HCT116 (cell line): Measurements from ENCODE around the gene DLK1. TPM values are rescaled to one million over a fixed set of nuclear protein-coding genes. Genes with fewer than 3 reads are reported as not detected.

Experiments used
- ATAC-seq: fragments of 200-7000 bp; cut with Tn5 transposase; 2 replicates; pipeline ENCODE4 v1.9.1; 2020; ENCODE audit warnings: mild to moderate bottlenecking, moderate library complexity
- BruUV-seq: library from RNA; stranded (reverse); fragments of 400-500 nt; replicated peaks from 2 replicates; lab custom pipeline; 2021; lab: Mats Ljungman, UMichigan
- CTCF ChIA-PET: fragments of 300-600 bp; sonication (Branson Sonifier 250); formaldehyde crosslinking; loops from one replicate; lab custom pipeline; 2021; ENCODE audit warnings: antibody characterized with exemption; lab: Charles Lee
- POLR2A ChIA-PET: fragments of 300-600, 350-600 bp; sonication (Branson Sonifier 250); formaldehyde crosslinking; loops from one replicate; lab custom pipeline; 2021; ENCODE audit warnings: antibody characterized with exemption; lab: Charles Lee
- RAD21 ChIA-PET, 2 experiments: fragments of 300-600 bp; sonication (Branson Sonifier 250); formaldehyde crosslinking; loops; one replicate each; lab custom pipeline; 2023; ENCODE audit warnings: low total read pairs in 2 of 2; ENCODE audit not compliant: uncharacterized antibody in 2 of 2, unreplicated experiment in 2 of 2, low non-redundant PET in 1 of 2; lab: Charles Lee
- DNase-seq: peaks from one replicate; pipeline ENCODE4 v3.0.0-alpha.2; 2010; ENCODE audit warnings: low read depth, low spot score
- H2AFZ ChIP-seq: fragments of 200-600 bp; shearing (Covaris generic), sonication (generic); 2 replicates; pipeline ENCODE4 v1.6.1; 2017; ENCODE audit warnings: low read depth, mixed run types, mixed read lengths, antibody characterized with exemption, low read length; ENCODE audit not compliant: poor library complexity, severe bottlenecking
- H3K27ac ChIP-seq: 2 replicates; pipeline ENCODE4 v1.5.1; 2012; ENCODE audit warnings: low read depth, low read length
- H3K27me3 ChIP-seq: fragments of 200-600 bp; sonication (generic); 2 replicates; pipeline ENCODE4 v1.6.1; 2016; ENCODE audit warnings: mixed run types, low read length, mixed read lengths; ENCODE audit not compliant: insufficient read depth
- H3K36me3 ChIP-seq, 2 experiments: fragments of 200-500 bp in 1 of 2; fragments of 200-600 bp in 1 of 2; sonication (Bioruptor generic) in 1 of 2; sonication (generic) in 1 of 2; 2 replicates each; pipeline versions ENCODE4 v1.5.1 to v1.6.1; 2014 to 2016; ENCODE audit warnings: low read length in 2 of 2, inconsistent platforms in 1 of 2, mixed read lengths in 1 of 2, mixed run types in 1 of 2; ENCODE audit not compliant: insufficient read depth in 2 of 2, control insufficient read depth in 1 of 2
- H3K4me1 ChIP-seq, 2 experiments: fragments of 200-600 bp in 1 of 2; sonication (generic) in 1 of 2; 2 replicates each; pipeline versions ENCODE4 v1.5.1 to v1.6.1; 2012 to 2017; ENCODE audit warnings: low read length in 2 of 2, inconsistent platforms in 1 of 2, mild to moderate bottlenecking in 1 of 2, mixed read lengths in 1 of 2, mixed run types in 1 of 2, moderate library complexity in 1 of 2; ENCODE audit not compliant: insufficient read depth in 2 of 2, control insufficient read depth in 1 of 2
- H3K4me2 ChIP-seq: fragments of 200-600 bp; sonication (generic); 2 replicates; pipeline ENCODE4 v1.6.1; 2017; ENCODE audit warnings: mixed run types, low read length, mixed read lengths
- H3K4me3 ChIP-seq, 2 experiments: fragments of 200-600 bp in 1 of 2; sonication (generic) in 1 of 2; replicated peaks in 1 of 2; 2 replicates each; pipeline ENCODE4 v1.5.1; 2011 to 2016; ENCODE audit warnings: low read length in 2 of 2, control low read depth in 1 of 2, low read depth in 1 of 2, mild to moderate bottlenecking in 1 of 2, mixed read lengths in 1 of 2, mixed run types in 1 of 2
- H3K79me2 ChIP-seq: fragments of 200-600 bp; sonication (generic); 2 replicates; pipeline ENCODE4 v1.6.1; 2017; ENCODE audit warnings: mild to moderate bottlenecking, mixed run types, low read length, moderate library complexity, mixed read lengths; ENCODE audit not compliant: insufficient read depth
- H3K9ac ChIP-seq: fragments of 200-600 bp; sonication (generic); 2 replicates; pipeline ENCODE4 v1.6.1; 2016; ENCODE audit warnings: low read length, mixed read lengths
- H3K9me2 ChIP-seq: fragments of 200-600 bp; sonication (generic), shearing (Covaris generic); 2 replicates; pipeline ENCODE4 v1.6.1; 2017; ENCODE audit warnings: mixed run types, mild to moderate bottlenecking, moderate library complexity; ENCODE audit not compliant: insufficient read depth
- H3K9me3 ChIP-seq, 2 experiments: fragments of 200-500 bp in 1 of 2; fragments of 200-600 bp in 1 of 2; sonication (Bioruptor generic) in 1 of 2; sonication (generic) in 1 of 2; 2 replicates each; pipeline ENCODE4 v1.6.1; 2014 to 2017; ENCODE audit warnings: low read length in 2 of 2, mixed read lengths in 2 of 2, inconsistent platforms in 1 of 2, low read depth in 1 of 2, mild to moderate bottlenecking in 1 of 2, mixed run types in 1 of 2, moderate library complexity in 1 of 2; ENCODE audit not compliant: control insufficient read depth in 1 of 2, insufficient read depth in 1 of 2
- H4K20me1 ChIP-seq: fragments of 200-600 bp; sonication (generic), shearing (Covaris generic); 2 replicates; pipeline ENCODE4 v1.6.1; 2017; ENCODE audit warnings: mixed run types, mild to moderate bottlenecking, moderate library complexity; ENCODE audit not compliant: insufficient read depth
- ATF3 ChIP-seq: IDR thresholded peaks from 2 replicates; pipeline ENCODE4 v1.6.1; 2012
- CBX3 ChIP-seq: IDR thresholded peaks from 2 replicates; pipeline ENCODE4 v1.6.1; 2012; ENCODE audit warnings: low read depth
- CEBPB ChIP-seq: IDR thresholded peaks from 2 replicates; pipeline ENCODE4 v1.6.1; 2012; ENCODE audit warnings: low read depth
- CTCF ChIP-seq, 3 experiments: fragments of 200-600 bp in 1 of 3; sonication (generic) in 1 of 3; IDR thresholded peaks in 2 of 3; conservative IDR thresholded peaks in 1 of 3; 2 replicates each; pipeline ENCODE4 v1.5.1; 2012 to 2017; ENCODE audit warnings: low read depth in 2 of 3, low read length in 2 of 3, antibody characterized with exemption in 1 of 3, borderline replicate concordance in 1 of 3, control low read depth in 1 of 3, mild to moderate bottlenecking in 1 of 3, mixed read lengths in 1 of 3, mixed run types in 1 of 3, moderate library complexity in 1 of 3; ENCODE audit not compliant: insufficient read depth in 1 of 3
- EGR1 ChIP-seq: IDR thresholded peaks from 2 replicates; pipeline ENCODE4 v1.6.1; 2012; ENCODE audit warnings: low read depth
- ELF1 ChIP-seq: IDR thresholded peaks from 2 replicates; pipeline ENCODE4 v1.6.1; 2012; ENCODE audit warnings: low read depth, borderline replicate concordance
- EZH2 ChIP-seq: fragments of 200-600 bp; sonication (generic); IDR thresholded peaks from 2 replicates; pipeline ENCODE4 v1.6.1; 2017; ENCODE audit warnings: antibody characterized with exemption, mixed run types
- EZH2phosphoT487 ChIP-seq: fragments of 200-600 bp; IDR thresholded peaks from 2 replicates; pipeline ENCODE4 v1.6.1; 2018; ENCODE audit warnings: antibody characterized with exemption, borderline replicate concordance
- FOSL1 ChIP-seq: IDR thresholded peaks from 2 replicates; pipeline ENCODE4 v1.6.1; 2012; ENCODE audit warnings: low read depth
- POLR2A ChIP-seq: IDR thresholded peaks from 2 replicates; pipeline ENCODE4 v1.7.0; 2011; ENCODE audit warnings: borderline replicate concordance; ENCODE audit not compliant: insufficient read depth, insufficient read length; ENCODE audit errors: extremely low read depth
- RAD21 ChIP-seq: IDR thresholded peaks from 2 replicates; pipeline ENCODE4 v1.6.1; 2012; ENCODE audit warnings: low read depth, mild to moderate bottlenecking
- REST ChIP-seq: IDR thresholded peaks from 2 replicates; pipeline ENCODE4 v1.6.1; 2012; ENCODE audit warnings: low read depth
- TCF7L2 ChIP-seq: IDR thresholded peaks from 2 replicates; pipeline ENCODE4 v1.7.0; 2011; ENCODE audit warnings: borderline replicate concordance, inconsistent platforms; ENCODE audit not compliant: insufficient read depth, insufficient read length; ENCODE audit errors: extremely low read depth
- YY1 ChIP-seq: IDR thresholded peaks from 2 replicates; pipeline ENCODE4 v1.6.1; 2011; ENCODE audit warnings: low read length, low read depth, moderate library complexity, mild to moderate bottlenecking; ENCODE audit not compliant: insufficient replicate concordance; ENCODE audit errors: extremely low read depth
- ZBTB33 ChIP-seq: IDR thresholded peaks from 2 replicates; pipeline ENCODE4 v1.6.1; 2011; ENCODE audit warnings: mild to moderate bottlenecking, low read length, moderate library complexity; ENCODE audit not compliant: insufficient replicate concordance; ENCODE audit errors: extremely low read depth
- ZFX ChIP-seq: fragments of 450-650 bp; IDR thresholded peaks from 2 replicates; pipeline ENCODE4 v1.6.1; 2017
- ZNF274 ChIP-seq: fragments of 200-500 bp; sonication (Bioruptor generic); IDR thresholded peaks from 2 replicates; pipeline ENCODE4 v1.6.1; 2014; ENCODE audit warnings: mild to moderate bottlenecking, low read depth, low read length, inconsistent platforms
- intact Hi-C: fragments of 100-400 bp; cut with micrococcal nuclease; formaldehyde crosslinking; loops from 2 replicates; pipeline ENCODE4 v1.10.0; 2022
- total RNA-seq: library from RNA; stranded (reverse); gene quantifications from one replicate; pipeline ENCODE4 v1.2.1, GENCODE V29; 2021; ENCODE audit not compliant: unreplicated experiment

The DLK1 gene
- total RNA-seq, 1 experiment from 2014 or later = 1.5 TPM

- Histone ChIP-seq H3K4me1 (no peaks in the 10 kb centered on the region), H3K9ac (no peak overlapping the region), H3K36me3 (no peaks in the 10 kb centered on the region), H3K4me3 (no peak overlapping the region), H3K27ac (no peak overlapping the region), H4K20me1 (no peaks in the 10 kb centered on the region), H2AFZ (no peak overlapping the region), H3K4me2 (no peak overlapping the region), H3K9me3 (no peaks in the 10 kb centered on the region), H3K27me3 (no peaks in the 10 kb centered on the region), H3K79me2 (no peaks in the 10 kb centered on the region), H3K9me2 (no peaks in the 10 kb centered on the region)
- BruUV-seq = no TSS peak
- intact Hi-C loops = no loop called here
- ATAC-seq (no peak), DNase-seq (no peak)
- ChIA-PET CTCF (no interaction called here), POLR2A (interaction anchor here (0.5 kb wide), 1 partner anchor 850 kb away, joined by 4 read pairs; no protein-coding TSS in a partner anchor), RAD21 (no interaction called here)
- TF ChIP-seq EZH2 (no peak), FOSL1 (no peak), EGR1 (no peak), EZH2phosphoT487 (no peak), ELF1 (no peak), POLR2A (no peak), YY1 (no peak), RAD21 (no peak), ZFX (no peak), ZBTB33 (no peak), ATF3 (no peak), CBX3 (no peak), ZNF274 (no peak), CEBPB (no peak), TCF7L2 (no peak), REST (no peak), CTCF (IDR thresholded peaks at IDR 0.05 in 2 of 3, conservative IDR thresholded peaks at IDR 0.05 in 1 of 3; ENCODE audit: borderline replicate concordance in 1 of 3, insufficient read depth in 1 of 3, low read depth in 2 of 3, low read length in 2 of 3) (no peak)
Measured at GRCh38 chr14:100786576-100787219, 60.0 kb downstream of the DLK1 start.
